Measurements from ENCODE around the gene SUV39H2.

Gene SUV39H2

GRCh38 chr10:14916600-14916999 lies 37.9 kb downstream of the SUV39H2 start:
- POLR2A ChIA-PET: no interaction called here
- TF ChIP-seq ARNT (IDR thresholded peaks at IDR 0.05) (no peak), L3MBTL2 (conservative IDR thresholded peaks at IDR 0.05) (no peak), TARDBP (IDR thresholded peaks at IDR 0.05) (no peak), FOXK2 (IDR thresholded peaks at IDR 0.05) (no peak), LEF1 (IDR thresholded peaks at IDR 0.05; ENCODE audit: borderline replicate concordance) (no peak), HDGF (IDR thresholded peaks at IDR 0.05; ENCODE audit: borderline replicate concordance) (no peak), PKNOX1 (IDR thresholded peaks at IDR 0.05) (no peak), ELF4 (IDR thresholded peaks at IDR 0.05) (no peak), FOXA1 (IDR thresholded peaks at IDR 0.05) (no peak), FOXM1 (IDR thresholded peaks at IDR 0.05; ENCODE audit: borderline replicate concordance) (no peak), CTBP1 (IDR thresholded peaks at IDR 0.05; ENCODE audit: borderline replicate concordance) (no peak), SUZ12 (IDR thresholded peaks at IDR 0.05) (no peak), BHLHE40 (IDR thresholded peaks at IDR 0.05; ENCODE audit: borderline replicate concordance) (no peak), SP1 (IDR thresholded peaks at IDR 0.05) (no peak), NFRKB (IDR thresholded peaks at IDR 0.05) (no peak), ZNF384 (IDR thresholded peaks at IDR 0.05) (no peak)
- DNase-seq (ENCODE audit: extremely low spot score): no peak
- CTCF ChIA-PET: no interaction called here

DNA sequence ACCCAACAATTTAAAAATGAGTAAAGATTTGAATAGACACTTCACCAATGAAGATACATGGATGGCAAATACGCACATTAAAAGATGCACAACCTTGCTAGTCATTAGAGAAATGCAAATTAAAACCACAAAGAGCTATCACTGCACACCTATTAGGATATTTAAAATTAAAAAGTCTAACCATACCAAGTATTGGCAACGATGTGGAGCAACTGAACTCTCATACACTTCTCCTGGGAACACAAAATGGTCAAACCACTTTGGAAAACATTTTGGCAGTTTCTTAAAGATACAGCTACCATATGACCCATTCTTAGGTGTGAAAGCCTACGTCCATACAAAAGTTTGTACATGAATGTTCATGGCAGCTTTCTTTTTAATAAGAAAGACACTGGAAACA lies 39.2 kb downstream of the SUV39H2 start:
- TF ChIP-seq FOXM1 (IDR thresholded peaks at IDR 0.05; ENCODE audit: borderline replicate concordance) (no peak), ARNT (IDR thresholded peaks at IDR 0.05) (no peak), TARDBP (IDR thresholded peaks at IDR 0.05) (no peak), SP1 (IDR thresholded peaks at IDR 0.05) (no peak), NFRKB (IDR thresholded peaks at IDR 0.05) (no peak), FOXA1 (IDR thresholded peaks at IDR 0.05) (no peak), ZNF384 (IDR thresholded peaks at IDR 0.05) (no peak), BHLHE40 (IDR thresholded peaks at IDR 0.05; ENCODE audit: borderline replicate concordance) (no peak), PKNOX1 (IDR thresholded peaks at IDR 0.05) (no peak), SUZ12 (IDR thresholded peaks at IDR 0.05) (no peak), HDGF (IDR thresholded peaks at IDR 0.05; ENCODE audit: borderline replicate concordance) (no peak)
- POLR2A ChIA-PET: no interaction called here
- DNase-seq (ENCODE audit: extremely low spot score): no peak
- CTCF ChIA-PET: interaction anchor here (0.7 kb wide), 1 partner anchor 83 kb away, joined by 4 read pairs; no protein-coding TSS in a partner anchor

GRCh38 chr10:14918964-14919363 lies 40.3 kb downstream of the SUV39H2 start:
- no peak for TF ChIP-seq L3MBTL2 (conservative IDR thresholded peaks at IDR 0.05)
- no peak for TF ChIP-seq SUZ12 (IDR thresholded peaks at IDR 0.05)
- no peak for TF ChIP-seq FOXA1 (IDR thresholded peaks at IDR 0.05)
- TF ChIP-seq ARNT (IDR thresholded peaks at IDR 0.05): no peak
- TF ChIP-seq NFRKB (IDR thresholded peaks at IDR 0.05): no peak
- no peak for TF ChIP-seq TARDBP (IDR thresholded peaks at IDR 0.05)
- no peak for TF ChIP-seq PKNOX1 (IDR thresholded peaks at IDR 0.05)
- no peak for TF ChIP-seq LEF1 (IDR thresholded peaks at IDR 0.05; ENCODE audit: borderline replicate concordance)
- no peak for TF ChIP-seq HDGF (IDR thresholded peaks at IDR 0.05; ENCODE audit: borderline replicate concordance)
- no peak for TF ChIP-seq FOXK2 (IDR thresholded peaks at IDR 0.05)
- ChIA-PET CTCF (no interaction called here), POLR2A (no interaction called here)
- DNase-seq (ENCODE audit: extremely low spot score): no peak

DNA sequence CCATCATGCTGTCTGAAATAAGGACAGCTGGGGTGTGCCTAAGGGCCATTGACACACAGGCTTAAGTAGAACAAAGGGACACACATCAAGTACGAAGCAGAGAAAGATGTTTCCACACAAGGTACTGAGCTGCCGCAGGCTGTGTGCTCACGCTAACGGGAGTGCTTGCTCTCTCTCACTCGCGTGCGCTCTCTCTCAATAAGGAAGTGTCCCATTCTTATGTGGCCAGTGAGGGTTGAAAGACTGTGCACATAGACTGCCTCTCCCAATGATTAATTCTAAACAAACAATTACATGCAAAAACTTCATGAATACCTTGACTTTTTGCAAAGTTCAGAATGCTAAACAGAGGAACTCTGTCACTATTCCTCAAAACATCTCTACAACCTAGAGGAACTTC lies 45.3 kb downstream of the SUV39H2 start:
- ChIA-PET CTCF (no interaction called here), POLR2A (no interaction called here)
- DNase-seq (ENCODE audit: extremely low spot score): no peak
- no peak for TF ChIP-seq ZNF384 (IDR thresholded peaks at IDR 0.05)
- TF ChIP-seq BHLHE40 (IDR thresholded peaks at IDR 0.05; ENCODE audit: borderline replicate concordance): no peak
- no peak for TF ChIP-seq HDGF (IDR thresholded peaks at IDR 0.05; ENCODE audit: borderline replicate concordance)
- no peak for TF ChIP-seq CTBP1 (IDR thresholded peaks at IDR 0.05; ENCODE audit: borderline replicate concordance)
- TF ChIP-seq SUZ12 (IDR thresholded peaks at IDR 0.05): no peak
- TF ChIP-seq L3MBTL2 (conservative IDR thresholded peaks at IDR 0.05): no peak
- no peak for TF ChIP-seq ELF4 (IDR thresholded peaks at IDR 0.05)

DNA sequence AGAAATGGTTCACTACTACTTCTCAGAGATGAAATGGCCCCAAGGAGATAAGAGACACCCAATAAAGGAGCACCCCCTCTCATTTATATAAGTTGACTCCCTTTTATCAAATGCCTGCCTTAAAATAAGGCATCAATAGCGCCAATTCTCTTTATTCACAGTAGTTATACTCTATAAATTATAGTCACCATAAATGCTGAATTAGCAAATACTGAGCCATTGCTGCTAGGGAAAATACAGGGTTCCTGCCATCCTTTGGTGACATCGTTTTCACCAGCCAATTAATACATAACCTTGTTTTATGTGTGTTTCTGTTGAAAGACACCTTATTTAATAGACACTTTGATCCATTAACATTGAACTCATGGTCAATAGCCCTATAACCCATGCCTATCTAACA lies 46.6 kb downstream of the SUV39H2 start:
- ChIA-PET POLR2A (no interaction called here), CTCF (no interaction called here)
- DNase-seq (ENCODE audit: extremely low spot score): no peak
- TF ChIP-seq TARDBP (IDR thresholded peaks at IDR 0.05): no peak
- TF ChIP-seq ARNT (IDR thresholded peaks at IDR 0.05): no peak
- no peak for TF ChIP-seq FOXK2 (IDR thresholded peaks at IDR 0.05)
- TF ChIP-seq CTBP1 (IDR thresholded peaks at IDR 0.05; ENCODE audit: borderline replicate concordance): no peak
- TF ChIP-seq SP1 (IDR thresholded peaks at IDR 0.05): no peak
- no peak for TF ChIP-seq ELF4 (IDR thresholded peaks at IDR 0.05)
- no peak for TF ChIP-seq ZNF384 (IDR thresholded peaks at IDR 0.05)
- TF ChIP-seq LEF1 (IDR thresholded peaks at IDR 0.05; ENCODE audit: borderline replicate concordance): no peak
- TF ChIP-seq PKNOX1 (IDR thresholded peaks at IDR 0.05): no peak
- no peak for TF ChIP-seq HDGF (IDR thresholded peaks at IDR 0.05; ENCODE audit: borderline replicate concordance)
- no peak for TF ChIP-seq FOXA1 (IDR thresholded peaks at IDR 0.05)
- TF ChIP-seq L3MBTL2 (conservative IDR thresholded peaks at IDR 0.05): no peak
- TF ChIP-seq NFRKB (IDR thresholded peaks at IDR 0.05): no peak
- TF ChIP-seq SUZ12 (IDR thresholded peaks at IDR 0.05): no peak
- no peak for TF ChIP-seq BHLHE40 (IDR thresholded peaks at IDR 0.05; ENCODE audit: borderline replicate concordance)
- TF ChIP-seq FOXM1 (IDR thresholded peaks at IDR 0.05; ENCODE audit: borderline replicate concordance): no peak

GRCh38 chr10:14926061-14926470 lies 47.4 kb downstream of the SUV39H2 start:
- TF ChIP-seq ZNF384 (IDR thresholded peaks at IDR 0.05): no peak
- no peak for TF ChIP-seq SP1 (IDR thresholded peaks at IDR 0.05)
- no peak for TF ChIP-seq FOXM1 (IDR thresholded peaks at IDR 0.05; ENCODE audit: borderline replicate concordance)
- TF ChIP-seq TARDBP (IDR thresholded peaks at IDR 0.05): no peak
- no peak for TF ChIP-seq SUZ12 (IDR thresholded peaks at IDR 0.05)
- TF ChIP-seq L3MBTL2 (conservative IDR thresholded peaks at IDR 0.05): no peak
- no peak for TF ChIP-seq ELF4 (IDR thresholded peaks at IDR 0.05)
- ChIA-PET POLR2A (no interaction called here), CTCF (no interaction called here)
- DNase-seq (ENCODE audit: extremely low spot score): no peak
